GM12801 (cell line): ENCODE results near the gene SF3A2.

Source experiments
- CTCF ChIP-seq: IDR thresholded peaks from one replicate; pipeline ENCODE4 v1.5.1; 2011; ENCODE audit warnings: control low read depth; ENCODE audit not compliant: insufficient read length; ENCODE audit errors: extremely low read depth

SF3A2 gene

GRCh38 chr19:2282062-2282861 lies 45.6 kb downstream of the SF3A2 start, which contains the start of gene PEAK3:
Gene PEAK3 (minus strand): TSS chr19:2282175. CDS start chr19:2280931, 1,244 bp downstream.
- no peak for TF ChIP-seq CTCF

GRCh38 chr19:2282862-2283237 lies 46.2 kb downstream of the SF3A2 start:
- TF ChIP-seq CTCF, result no peak

GRCh38 chr19:2283835-2284507 lies 47.3 kb downstream of the SF3A2 start:
- TF ChIP-seq CTCF, result no peak

- no peak for TF ChIP-seq CTCF
Observed at GRCh38 chr19:2286402-2287140, 49.9 kb downstream of the SF3A2 start.

- no peak for TF ChIP-seq CTCF
Observed at GRCh38 chr19:2287585-2288337, 51.1 kb downstream of the SF3A2 start.

- no peak for TF ChIP-seq CTCF
Observed at GRCh38 chr19:2288338-2288817, 51.8 kb downstream of the SF3A2 start.
